ENCODE data around the gene MAML2.

Gene MAML2

DNA sequence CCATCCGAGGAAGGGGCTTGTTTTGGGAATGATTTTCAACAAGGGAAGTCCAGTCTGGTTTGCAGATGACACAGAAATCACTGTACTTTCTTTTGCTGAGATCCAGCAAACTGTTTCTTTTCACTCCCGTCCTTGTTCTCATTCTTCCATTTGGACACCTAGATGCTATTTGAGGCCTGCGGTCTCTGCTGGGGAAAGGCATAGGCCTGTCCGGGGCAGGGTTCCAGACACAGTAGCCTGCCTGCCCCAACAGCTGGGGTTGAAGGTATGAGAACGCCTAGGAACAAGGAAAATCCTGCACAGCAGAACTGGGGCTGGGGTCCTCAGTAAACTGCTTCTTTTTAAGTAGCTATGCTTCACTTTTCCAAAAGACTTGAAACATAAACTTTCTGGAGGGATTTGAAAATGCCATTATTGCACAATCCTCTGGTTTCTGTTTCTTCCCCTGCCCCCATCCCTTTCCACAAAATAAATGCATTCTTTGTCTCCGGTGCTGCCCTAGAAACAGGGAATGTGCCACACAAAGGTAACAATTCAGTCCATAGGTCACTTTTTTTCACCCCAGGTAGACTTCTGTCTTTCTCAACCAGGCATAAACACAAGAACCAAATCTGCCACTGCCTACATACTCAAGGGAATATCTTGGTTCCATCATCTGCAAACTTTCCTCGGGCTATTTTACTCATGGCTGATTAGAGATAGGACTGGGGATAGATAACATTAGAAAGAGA lies 244.3 kb downstream of the MAML2 start:
- no peak for DNase-seq (ENCODE audit: low read depth)

DNA sequence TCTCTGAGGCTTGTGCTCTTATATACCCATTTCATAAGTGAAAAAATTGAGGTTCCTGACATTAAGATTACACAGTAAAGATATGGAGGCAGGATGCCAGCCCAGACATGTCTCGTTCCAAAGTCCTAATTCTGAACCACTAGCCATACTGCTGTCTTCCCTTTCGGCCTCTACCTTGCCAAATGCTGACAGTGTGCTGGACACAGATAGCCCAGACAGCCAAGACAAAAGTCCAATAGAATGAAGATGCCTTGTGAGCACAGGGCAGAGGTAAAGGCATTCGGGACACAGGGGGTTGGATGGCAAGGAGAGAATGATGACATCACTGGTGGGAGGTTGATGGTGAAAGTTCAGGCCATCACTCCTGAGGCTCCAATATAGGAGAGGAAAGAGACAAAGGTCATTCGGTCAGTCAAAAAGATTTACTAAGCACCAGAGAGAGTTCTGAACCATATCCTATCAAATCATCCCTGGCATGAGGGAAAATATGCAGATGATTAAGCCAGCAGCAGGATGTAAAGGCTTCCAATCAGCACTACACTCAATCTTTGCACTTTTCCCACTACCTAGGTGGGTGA lies 245.1 kb downstream of the MAML2 start:
- DNase-seq (ENCODE audit: low read depth): no peak

DNA sequence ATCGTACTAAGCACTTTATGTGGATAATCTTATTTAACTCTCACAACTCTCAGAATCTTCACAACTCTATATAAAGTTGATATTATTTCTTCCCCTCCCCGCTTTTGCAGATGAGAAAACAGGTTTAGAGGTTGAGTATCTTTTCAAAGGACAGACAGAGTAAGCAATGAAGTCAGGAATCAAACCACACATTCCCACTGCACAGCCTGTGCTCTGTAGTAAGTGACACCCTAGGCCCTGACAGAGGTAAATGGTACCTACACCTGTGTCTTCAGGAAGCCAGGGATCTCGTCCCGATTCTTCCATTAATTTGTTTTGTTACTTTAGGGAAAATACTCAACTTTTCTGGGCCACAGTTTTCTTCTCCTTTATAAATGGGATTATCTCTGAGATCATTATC lies 246.6 kb downstream of the MAML2 start:
- no peak for DNase-seq (ENCODE audit: low read depth)

DNA sequence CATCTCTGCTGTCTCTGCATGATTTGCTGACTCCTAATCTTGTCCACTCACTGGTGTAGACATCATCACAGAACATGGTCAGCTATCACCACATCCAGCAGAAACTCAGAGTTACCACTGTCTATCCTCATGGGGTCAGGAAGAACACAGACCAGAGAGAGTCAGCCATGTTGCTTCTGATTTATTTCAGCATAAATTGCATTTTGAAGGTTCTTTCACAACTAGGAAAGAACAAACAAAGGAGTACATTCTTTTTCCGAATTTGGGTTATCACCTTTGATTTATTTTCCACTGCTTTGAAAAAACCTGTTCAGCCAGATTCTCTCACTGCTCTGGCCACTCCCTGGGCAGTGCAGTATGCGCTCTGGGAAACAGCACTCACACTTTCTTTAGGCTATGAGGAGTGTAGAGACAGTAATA lies 247.1 kb downstream of the MAML2 start:
- no peak for DNase-seq (ENCODE audit: low read depth)

DNA sequence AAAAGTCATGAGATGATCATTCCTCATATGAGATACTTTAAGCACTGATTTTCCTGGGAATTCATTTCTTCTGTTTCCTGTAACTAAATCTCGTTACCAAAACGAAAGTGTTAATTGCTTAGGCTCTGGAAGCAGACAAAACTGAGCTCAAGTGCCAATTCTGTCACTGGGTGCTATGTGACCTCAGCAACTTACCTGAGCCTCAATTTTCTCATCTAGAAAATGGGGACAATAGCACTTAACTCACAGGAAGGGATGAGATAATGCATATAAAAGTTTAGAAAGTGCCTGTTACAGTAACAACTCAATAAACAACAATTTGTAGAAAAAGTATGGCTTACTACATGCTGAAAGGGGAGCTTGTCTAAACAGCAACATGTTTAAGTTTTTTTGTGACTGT lies 248.8 kb downstream of the MAML2 start:
- no peak for DNase-seq (ENCODE audit: low read depth)

DNA sequence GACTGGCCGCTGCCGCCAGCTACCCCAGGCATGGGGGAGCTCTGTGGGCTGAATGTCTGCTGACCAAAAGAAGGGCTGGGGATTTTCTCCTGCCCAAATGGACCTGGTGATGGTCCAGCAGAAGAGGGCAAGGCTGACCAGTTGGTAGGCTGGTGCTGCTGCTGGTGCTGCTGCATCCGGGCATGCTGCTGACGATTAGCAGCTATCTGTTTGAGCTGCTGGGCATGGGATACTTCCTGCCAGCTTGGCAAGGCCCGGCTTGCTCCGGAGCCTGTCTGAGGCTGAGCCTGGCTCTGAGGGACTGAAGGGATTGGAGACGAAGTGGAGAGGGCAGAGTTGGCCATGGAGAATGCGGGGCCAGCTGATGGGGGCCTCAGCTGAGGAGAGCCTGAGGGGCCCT lies 250.5 kb downstream of the MAML2 start:
- no peak for DNase-seq (ENCODE audit: low read depth)

DNA sequence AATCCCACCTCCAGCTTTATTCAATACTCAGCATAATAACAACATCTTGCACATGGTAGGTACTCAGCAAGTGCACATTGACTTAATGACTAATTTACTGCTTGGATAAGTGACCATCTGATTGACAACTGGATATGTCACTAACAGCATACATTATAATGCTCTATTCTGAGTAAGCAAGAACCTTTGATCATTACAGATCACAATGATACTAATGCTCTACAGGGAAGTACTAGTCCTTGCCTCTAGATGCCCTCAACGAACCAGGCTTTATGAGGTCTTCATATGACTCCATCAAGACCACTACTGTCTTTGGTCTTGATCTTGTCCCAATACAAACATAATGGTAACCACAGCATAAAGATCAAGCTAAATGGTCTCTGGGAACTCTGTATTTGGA lies 251.5 kb downstream of the MAML2 start:
- DNase-seq (ENCODE audit: low read depth): no peak

DNA sequence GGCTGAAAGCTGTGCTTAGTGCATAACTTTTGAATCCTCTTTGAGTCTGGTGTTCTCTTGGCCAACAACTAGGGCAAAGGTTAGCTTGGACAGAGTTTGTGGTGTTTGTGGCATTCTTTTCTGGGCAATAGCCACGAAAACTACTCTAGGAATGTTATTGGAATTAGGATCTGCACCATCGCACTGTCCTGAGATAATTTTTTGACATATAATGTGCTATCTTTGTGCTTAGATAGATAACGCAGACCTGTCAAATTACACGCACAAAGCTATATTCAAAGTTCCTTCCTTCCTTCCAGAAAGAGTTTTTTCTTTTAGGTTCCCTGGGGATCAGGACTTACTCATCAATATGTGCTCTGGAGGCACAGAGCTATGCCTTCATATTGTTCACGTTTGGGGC lies 252.3 kb downstream of the MAML2 start:
- DNase-seq (ENCODE audit: low read depth): no peak

DNA sequence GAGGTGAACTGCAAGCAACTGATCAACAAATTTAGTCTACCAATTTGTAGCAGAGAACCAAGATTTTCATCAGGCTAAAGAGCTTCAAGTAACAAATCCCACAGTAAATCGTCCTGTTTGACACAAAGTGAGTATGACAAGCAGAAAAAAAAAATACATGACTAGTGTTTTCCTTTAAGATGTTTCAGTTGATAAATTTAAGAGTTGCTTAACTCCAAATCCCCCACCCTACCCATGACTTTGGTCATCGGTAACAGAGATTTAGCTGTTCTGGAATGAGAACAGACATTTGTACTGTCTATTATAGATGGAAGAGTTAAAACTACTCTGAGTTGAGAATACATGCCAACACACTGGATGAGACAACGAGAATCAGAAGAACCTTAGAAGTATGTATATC lies 254.1 kb downstream of the MAML2 start:
- no peak for DNase-seq (ENCODE audit: low read depth)

DNA sequence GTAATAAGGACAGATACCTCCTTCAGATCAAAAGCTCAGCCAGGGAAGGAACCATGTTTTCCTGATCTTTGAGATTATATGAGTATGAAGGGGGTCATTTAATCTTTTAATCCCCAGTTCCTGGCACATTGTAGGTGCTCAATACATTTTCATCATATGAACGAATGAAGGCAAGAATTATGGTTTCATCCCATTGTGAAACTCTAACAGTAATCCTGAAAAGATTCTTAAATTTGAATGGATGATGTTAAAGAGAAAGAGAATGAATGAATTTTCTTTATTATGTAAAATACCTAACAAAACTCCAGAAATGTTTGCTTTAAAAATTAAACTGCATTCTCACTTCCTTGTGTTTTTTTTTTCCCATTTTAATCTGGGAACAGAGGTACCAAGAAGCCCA lies 256.9 kb downstream of the MAML2 start:
- DNase-seq (ENCODE audit: low read depth): no peak

DNA sequence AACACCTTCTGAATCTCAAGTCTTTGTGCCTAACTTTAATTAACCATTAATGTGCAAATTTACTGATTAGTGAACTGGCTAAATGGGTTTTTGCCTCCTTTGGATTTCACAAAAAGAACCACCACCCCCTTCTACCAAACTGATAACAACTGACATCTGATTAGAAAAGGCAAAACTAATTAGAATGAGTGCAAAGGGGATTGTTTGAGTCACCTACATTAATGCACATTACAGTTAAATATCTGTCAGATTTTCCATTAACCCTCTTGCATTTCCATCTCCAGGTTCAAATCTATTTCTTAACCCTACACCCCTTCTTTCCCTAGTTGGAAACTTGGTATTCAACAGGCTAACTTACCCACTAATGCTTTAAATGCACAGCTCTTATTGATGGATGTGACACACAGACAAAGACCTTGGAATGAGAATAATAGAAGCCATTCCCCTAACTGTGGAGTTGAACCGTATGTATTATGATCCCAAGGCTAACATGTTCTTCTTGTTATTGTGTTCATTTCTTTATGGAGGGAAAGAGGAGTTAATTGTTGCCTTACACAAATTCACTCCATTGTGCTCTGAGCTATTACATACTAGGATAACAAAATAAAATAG lies 257.6 kb downstream of the MAML2 start:
- no peak for DNase-seq (ENCODE audit: low read depth)

DNA sequence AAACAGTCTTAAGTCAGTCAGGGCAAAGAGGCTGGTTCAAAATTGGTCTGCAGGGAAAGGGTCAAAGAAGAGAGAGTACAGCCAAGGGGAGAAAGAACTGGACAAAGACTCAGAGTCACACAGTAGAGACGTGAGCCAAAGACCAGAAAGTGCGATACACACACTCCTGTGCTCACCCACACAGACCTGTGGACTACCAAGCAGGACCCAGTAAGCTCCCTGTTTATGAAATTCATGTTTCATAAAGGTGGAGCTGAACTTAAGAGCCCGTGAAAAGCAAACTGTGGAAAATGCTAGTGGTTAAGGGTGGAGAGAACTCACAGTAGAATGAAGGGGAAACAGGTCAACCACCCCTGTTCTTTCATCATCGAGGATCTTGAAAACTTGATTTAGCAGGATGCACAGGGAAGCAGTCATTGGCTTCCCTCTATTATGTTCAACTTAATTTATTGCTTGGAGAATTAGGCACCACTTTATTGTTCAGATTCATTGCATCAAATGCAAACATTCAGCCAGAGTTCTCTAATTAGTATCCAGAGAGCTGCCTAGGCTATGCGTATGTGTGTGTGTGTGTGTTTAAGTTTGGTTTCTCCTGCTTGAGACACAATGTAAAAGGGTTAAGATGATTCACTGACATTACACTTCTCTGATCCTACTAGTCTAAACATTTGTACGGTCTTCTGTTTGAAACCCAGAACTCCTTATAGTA lies 258.2 kb downstream of the MAML2 start:
- no peak for DNase-seq (ENCODE audit: low read depth)

DNA sequence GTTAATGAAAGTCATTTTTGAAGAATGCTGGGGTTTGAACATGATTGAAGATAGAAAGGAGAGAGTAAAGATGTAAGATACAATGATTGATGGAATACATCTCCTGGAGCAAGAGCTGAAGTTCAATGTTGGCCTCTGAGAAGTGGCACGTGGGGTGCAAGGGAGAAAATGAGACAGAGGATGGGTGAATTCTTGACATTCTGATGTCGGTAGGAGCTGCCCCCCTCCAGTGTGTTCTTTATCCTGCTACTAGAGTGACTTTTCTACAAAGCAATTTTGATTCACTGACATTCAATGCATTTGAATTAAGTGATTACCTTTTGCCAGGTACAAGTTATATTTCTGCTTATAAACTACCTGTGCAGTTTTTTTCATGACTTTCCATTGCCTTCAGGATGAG lies 260.1 kb downstream of the MAML2 start:
- DNase-seq (ENCODE audit: low read depth): no peak

DNA sequence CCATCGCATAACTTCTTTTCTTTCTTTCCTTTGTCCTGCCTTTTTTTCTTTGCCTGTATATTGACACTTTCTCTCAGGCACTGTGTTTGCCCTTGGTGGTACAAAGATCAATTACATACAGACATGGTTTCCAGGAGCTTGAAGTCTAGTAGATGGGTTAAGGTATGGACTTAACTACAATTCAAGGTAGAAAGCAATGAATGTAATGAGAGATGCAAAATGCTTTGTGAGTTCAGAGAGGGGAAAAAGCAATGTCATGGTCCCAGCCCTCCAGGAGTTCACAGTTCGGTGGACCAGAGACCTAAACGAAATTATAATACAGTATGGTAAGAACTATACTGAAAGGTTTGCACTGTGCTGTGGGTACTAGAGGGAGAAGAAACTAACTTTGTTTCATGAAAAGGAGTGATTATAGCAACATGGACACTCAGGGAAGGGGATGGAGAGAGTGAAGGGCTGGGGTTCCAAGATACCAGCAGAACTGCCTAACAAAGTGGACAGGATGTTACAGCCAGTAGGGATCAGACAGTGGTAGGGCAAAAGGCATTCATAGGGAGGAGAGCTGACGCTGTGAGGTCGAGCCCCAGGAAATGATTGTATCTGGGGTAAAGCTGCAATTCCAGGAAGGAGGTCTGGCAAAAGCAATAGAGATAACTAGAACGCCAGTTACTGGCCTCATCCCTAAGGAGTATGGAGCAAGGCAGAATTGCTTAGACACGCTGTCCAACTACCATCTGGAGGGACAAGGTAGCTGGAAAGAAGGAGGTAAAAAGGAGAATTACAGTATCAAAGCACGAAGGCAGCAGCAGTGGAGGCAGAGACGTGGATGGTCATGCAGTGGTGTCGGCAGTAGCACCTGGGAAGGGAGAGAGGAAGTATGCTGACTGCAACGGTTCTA lies 260.7 kb downstream of the MAML2 start:
- DNase-seq (ENCODE audit: low read depth): no peak

DNA sequence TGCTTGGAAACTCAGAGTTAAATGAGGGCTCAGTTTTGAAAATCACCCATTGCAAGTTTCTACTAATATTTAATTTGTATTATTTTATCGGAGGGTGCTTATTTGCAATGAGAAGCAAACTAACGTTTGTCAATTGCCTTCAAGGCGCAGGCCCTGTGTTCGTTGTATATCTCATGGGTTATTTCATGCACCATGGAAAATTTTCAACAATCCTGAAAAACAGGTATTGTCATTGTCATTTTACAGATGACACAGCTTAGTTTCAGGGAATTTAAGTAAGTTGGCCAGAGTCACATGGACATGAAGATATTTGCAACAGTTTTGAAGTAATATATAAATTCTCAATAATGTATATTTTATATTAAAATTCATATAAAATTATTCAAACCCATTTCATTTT lies 261.4 kb downstream of the MAML2 start:
- no peak for DNase-seq (ENCODE audit: low read depth)

DNA sequence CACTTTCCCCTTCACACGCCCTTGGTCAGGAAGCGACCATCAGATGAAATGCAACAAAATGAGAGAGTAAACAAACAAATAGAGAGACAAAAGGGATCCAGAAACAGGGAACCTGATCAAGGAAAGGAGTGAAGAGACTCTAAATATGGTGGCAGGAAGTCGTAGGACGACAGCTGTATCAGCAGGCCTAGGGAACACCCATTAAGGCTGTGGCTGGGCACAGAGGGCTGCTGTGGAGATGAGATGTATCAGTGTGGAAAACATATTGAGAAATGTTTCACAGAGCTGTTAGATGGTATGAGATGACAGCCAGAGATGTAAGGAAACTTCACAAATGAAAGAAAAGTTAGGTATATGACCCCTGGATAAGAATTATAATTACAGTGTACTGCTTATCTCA lies 263.3 kb downstream of the MAML2 start:
- no peak for DNase-seq (ENCODE audit: low read depth)

DNA sequence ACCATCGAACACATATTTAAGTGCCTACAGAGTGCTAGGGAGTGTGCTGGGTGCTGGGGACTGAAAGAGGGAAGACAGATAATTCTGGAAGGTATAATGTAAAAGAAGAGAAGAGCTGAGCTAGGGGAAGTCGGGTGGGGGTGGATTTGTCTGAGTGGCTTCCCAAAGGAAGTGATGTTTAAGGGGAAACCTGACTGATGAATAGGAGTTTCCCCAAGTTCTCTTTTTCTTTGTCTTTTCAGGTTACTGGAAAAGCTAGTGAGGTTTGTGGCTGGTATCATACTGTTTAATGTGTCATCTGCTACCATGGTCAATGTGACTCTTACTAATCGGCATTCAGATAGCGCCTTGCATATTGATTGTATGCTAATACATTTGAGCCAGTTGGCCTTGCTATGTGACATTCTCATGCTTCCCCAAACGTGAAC lies 267.4 kb downstream of the MAML2 start:
- DNase-seq (ENCODE audit: low read depth): no peak

DNA sequence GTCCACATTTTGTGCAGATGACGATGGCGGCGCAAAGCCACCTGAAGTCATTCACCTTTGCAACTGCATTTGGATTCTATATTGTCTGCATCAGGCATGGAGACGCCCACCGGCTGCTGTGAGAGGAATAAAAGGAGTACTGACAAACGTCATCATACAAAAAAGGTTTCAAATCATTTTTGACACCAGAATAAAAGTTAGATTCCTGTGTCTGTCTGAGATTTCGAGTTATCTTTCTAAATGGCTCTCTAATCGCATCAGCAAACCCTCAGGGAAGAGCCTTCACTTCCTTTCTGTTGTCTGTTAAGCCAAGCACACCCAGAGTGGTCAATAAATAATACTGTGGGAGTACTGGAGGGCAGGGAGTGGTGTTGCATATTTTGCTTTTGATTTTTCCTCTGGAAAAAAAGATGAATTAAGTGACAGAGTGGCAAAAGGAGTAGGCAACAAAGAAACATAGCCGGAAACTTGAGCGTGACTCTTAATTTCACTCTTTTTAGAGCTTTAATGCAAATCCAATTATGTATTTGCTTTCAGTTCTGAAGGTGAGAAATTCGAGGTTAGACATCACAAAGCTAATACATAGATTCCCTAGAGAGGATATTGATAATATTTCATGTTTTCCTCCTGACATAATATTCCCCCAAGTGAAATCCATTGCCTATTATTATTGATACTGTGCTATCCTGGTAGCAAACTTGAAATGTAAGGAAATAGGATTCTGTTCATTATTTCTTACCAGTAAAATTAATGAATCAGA lies 268.3 kb downstream of the MAML2 start:
- no peak for DNase-seq (ENCODE audit: low read depth)

DNA sequence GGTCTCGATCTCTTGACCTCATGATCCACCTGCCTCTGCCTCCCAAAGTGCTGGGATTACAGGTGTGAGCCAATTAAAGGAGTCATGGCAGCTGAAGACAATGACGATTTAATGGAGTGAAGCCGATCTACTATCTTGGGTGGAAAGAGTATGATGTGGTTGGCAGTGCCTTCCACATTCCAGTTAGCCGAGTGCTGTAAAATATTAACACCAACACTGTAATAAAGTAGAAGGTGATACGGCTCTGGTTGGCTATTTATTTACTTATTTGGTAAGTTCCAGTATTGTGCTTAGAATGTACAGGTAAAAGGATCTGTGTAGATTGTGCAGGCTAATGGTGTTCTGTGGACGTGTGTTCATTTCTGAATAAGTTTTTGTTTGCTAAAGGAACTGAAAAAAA lies 269.5 kb downstream of the MAML2 start:
- DNase-seq (ENCODE audit: low read depth): no peak

DNA sequence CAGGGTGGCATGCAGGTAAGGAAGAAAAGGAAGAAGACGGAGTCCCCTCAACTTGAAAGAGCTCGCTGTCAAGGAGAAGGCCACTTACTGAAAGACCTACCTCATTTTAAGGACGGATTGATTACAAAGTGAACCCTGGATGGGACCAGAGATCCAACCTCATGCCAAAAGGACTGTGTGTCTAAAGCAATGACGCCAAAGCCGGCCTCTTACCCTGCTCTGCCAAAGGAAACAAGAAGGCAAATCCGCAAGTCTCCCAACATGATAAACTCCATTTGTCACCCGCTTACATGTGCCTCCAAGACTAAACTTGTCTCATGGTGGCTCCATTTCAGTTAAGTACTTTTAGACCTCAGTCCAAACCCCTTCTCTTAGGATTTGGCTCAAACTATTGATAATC lies 270.4 kb downstream of the MAML2 start:
- DNase-seq (ENCODE audit: low read depth): no peak

DNA sequence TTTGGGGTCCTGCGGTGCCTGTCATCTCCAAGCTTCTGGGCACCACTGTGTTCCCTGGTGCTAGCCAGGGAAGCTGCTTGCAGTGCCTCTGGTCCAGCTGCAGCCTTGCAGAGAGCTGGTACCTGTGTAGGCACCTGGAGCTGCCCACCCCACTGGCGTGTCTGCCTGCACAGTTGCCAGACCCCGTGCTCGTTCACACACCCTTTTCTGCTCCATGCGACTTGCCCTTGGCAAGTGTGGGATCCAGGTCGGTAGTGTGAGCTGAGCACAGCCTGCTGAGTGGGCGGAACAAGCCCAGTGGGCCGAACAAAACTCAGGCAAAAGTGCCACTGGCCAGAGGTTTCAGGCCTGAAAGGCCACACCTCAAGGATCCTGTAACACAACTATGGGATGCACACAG lies 272.5 kb downstream of the MAML2 start:
- no peak for DNase-seq (ENCODE audit: low read depth)

All from HS-5 (cell line).